Adrenal gland (tissue), 5 donors: Measurements from ENCODE around the gene KRTDAP.

Experiments used
- POLR2A ChIP-seq, 2 donors: fragments of 450-650 bp; IDR thresholded peaks; one replicate each; pipeline ENCODE4 v1.6.1; 2017; ENCODE audit warnings: antibody characterized with exemption in 2 of 2, mild to moderate bottlenecking in 2 of 2, moderate library complexity in 1 of 2
- TF ChIP-seq, protein P1 (sequence below), 6 experiments: fragments of 450-650 bp in 4 of 6; fragments of 200-600 bp in 2 of 6; sonication (generic) in 1 of 6; IDR thresholded peaks; 1 replicate in 5 of 6; 2 replicates in 1 of 6; pipeline versions ENCODE4 v1.5.1 to v1.8.0; 2016 to 2021; ENCODE audit warnings: antibody characterized with exemption in 6 of 6, mild to moderate bottlenecking in 2 of 6, moderate library complexity in 1 of 6
- donor health status: DM: no; HTN: no; CAD: no.

DNA sequence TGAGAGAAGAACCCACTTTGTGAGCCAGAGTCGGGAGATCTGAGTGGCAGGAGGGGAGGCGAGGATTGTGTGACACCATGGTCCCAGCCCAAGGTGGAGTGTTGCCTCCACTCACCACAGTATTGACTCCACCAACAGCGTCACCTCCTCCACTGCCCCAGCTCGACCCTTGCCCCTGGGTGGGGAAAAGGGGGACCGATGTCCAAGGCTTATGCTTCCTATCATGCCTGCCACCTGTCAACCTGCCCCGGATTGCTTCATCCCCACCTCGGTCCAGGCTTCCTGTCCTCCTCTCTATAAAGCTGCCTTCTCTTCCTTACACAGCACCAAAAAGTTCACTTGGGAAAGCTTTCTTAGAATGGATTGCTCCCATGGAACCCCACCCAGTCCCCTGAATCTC, 15.7 kb upstream of the KRTDAP start:
- TF ChIP-seq POLR2A (IDR thresholded peaks at IDR 0.05) = no peak
- TF ChIP-seq, protein P1, sequence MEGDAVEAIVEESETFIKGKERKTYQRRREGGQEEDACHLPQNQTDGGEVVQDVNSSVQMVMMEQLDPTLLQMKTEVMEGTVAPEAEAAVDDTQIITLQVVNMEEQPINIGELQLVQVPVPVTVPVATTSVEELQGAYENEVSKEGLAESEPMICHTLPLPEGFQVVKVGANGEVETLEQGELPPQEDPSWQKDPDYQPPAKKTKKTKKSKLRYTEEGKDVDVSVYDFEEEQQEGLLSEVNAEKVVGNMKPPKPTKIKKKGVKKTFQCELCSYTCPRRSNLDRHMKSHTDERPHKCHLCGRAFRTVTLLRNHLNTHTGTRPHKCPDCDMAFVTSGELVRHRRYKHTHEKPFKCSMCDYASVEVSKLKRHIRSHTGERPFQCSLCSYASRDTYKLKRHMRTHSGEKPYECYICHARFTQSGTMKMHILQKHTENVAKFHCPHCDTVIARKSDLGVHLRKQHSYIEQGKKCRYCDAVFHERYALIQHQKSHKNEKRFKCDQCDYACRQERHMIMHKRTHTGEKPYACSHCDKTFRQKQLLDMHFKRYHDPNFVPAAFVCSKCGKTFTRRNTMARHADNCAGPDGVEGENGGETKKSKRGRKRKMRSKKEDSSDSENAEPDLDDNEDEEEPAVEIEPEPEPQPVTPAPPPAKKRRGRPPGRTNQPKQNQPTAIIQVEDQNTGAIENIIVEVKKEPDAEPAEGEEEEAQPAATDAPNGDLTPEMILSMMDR (IDR thresholded peaks at IDR 0.05) = no peak
